HepG2 (cell line): ENCODE measurements around the gene HCFC1. TPM values are rescaled to one million over a fixed set of nuclear protein-coding genes. Genes with fewer than 3 reads are reported as not detected.

Experiments used
- ATAC-seq: fragments of 200-7000 bp; cut with Tn5 transposase; 3 replicates; pipeline ENCODE4 v1.9.1; 2020; ENCODE audit warnings: mild to moderate bottlenecking, moderate library complexity
- BruUV-seq: library from RNA; stranded (reverse); fragments of 400-500 nt; replicated peaks from 2 replicates; lab custom pipeline; 2021; lab: Mats Ljungman, UMichigan
- CTCF ChIA-PET: fragments of 300-600 bp; formaldehyde crosslinking; extraction: SDS; loops from one replicate; lab custom pipeline; 2021; ENCODE audit warnings: low total read pairs, inconsistent platforms, low intra/inter-chr PET ratio; lab: Yijun Ruan, JAX
- POLR2A ChIA-PET: fragments of 350-600 bp; sonication (Branson Sonifier 250); formaldehyde crosslinking; loops from one replicate; lab custom pipeline; 2020; ENCODE audit warnings: antibody characterized with exemption, inconsistent platforms; lab: Yijun Ruan, JAX
- DNase-seq: peaks from one replicate; pipeline ENCODE4 v3.0.0-alpha.2; 2015; ENCODE audit warnings: low spot score
- FAIRE-seq: peaks from 3 replicates; lab custom pipeline; 2011; peaks lifted over from hg19 to GRCh38; lab: Jason Lieb, UNC
- H2AFZ ChIP-seq: one replicate; pipeline ENCODE4 v1.6.1; 2011; ENCODE audit warnings: low read length, inconsistent platforms
- H3K27ac ChIP-seq: fragments of 300-600 bp; 3 replicates; pipeline ENCODE4 v1.8.0; 2011; ENCODE audit warnings: mixed run types, mild to moderate bottlenecking, mixed read lengths, low read length, inconsistent platforms; ENCODE audit not compliant: insufficient read depth; ENCODE audit errors: extremely low read length
- H3K27me3 ChIP-seq, 2 experiments: fragments of 200-600 bp in 1 of 2; 2 replicates in 1 of 2; 3 replicates in 1 of 2; pipeline versions ENCODE4 v1.6.0 to v1.8.0; 2011; ENCODE audit warnings: low read length in 2 of 2, mild to moderate bottlenecking in 2 of 2, moderate library complexity in 2 of 2, inconsistent platforms in 1 of 2; ENCODE audit not compliant: insufficient read depth in 2 of 2, control insufficient read depth in 1 of 2
- H3K36me3 ChIP-seq, 2 experiments: fragments of 200-600 bp in 1 of 2; replicated peaks in 1 of 2; 2 replicates in 1 of 2; 3 replicates in 1 of 2; pipeline versions ENCODE4 v1.5.1 to v1.8.0; 2011; ENCODE audit warnings: low read length in 2 of 2, inconsistent platforms in 1 of 2; ENCODE audit not compliant: insufficient read depth in 2 of 2, control insufficient read depth in 1 of 2
- H3K4me1 ChIP-seq: 2 replicates; pipeline ENCODE4 v1.5.1; 2012; ENCODE audit warnings: low read length, inconsistent platforms; ENCODE audit not compliant: insufficient read depth
- H3K4me2 ChIP-seq: 2 replicates; pipeline ENCODE4 v1.6.0; 2011; ENCODE audit warnings: low read depth, low read length, inconsistent platforms
- H3K4me3 ChIP-seq, 3 experiments: fragments of 200-600 bp in 1 of 3; sonication (generic), shearing (Covaris generic) in 1 of 3; replicated peaks in 1 of 3; 2 replicates each; pipeline ENCODE4 v1.5.1; 2011 to 2016; ENCODE audit warnings: low read length in 3 of 3, inconsistent platforms in 2 of 3, low read depth in 2 of 3, mild to moderate bottlenecking in 2 of 3, control low read depth in 1 of 3, mixed read lengths in 1 of 3; ENCODE audit not compliant: insufficient read depth in 1 of 3
- H3K79me2 ChIP-seq: one replicate; pipeline ENCODE4 v1.6.1; 2011; ENCODE audit warnings: low read length, inconsistent platforms; ENCODE audit not compliant: insufficient read depth
- H3K9ac ChIP-seq: 2 replicates; pipeline ENCODE4 v1.6.0; 2011; ENCODE audit warnings: mild to moderate bottlenecking, low read depth, low read length, inconsistent platforms; ENCODE audit not compliant: insufficient read depth
- H3K9me3 ChIP-seq: 2 replicates; pipeline ENCODE4 v1.5.1; 2012; ENCODE audit warnings: mild to moderate bottlenecking, low read length
- H4K20me1 ChIP-seq: 2 replicates; pipeline ENCODE4 v1.6.0; 2011; ENCODE audit warnings: inconsistent platforms, mild to moderate bottlenecking, low read length, moderate library complexity; ENCODE audit not compliant: insufficient read depth
- ARHGAP35 ChIP-seq: sonication (generic); formaldehyde crosslinking; IDR thresholded peaks from 2 replicates; pipeline ENCODE4 v1.9.0; 2022; ENCODE audit warnings: mild to moderate bottlenecking, inconsistent platforms, moderate library complexity, missing genetic modification reagents, borderline replicate concordance
- CEBPB ChIP-seq: IDR thresholded peaks from 2 replicates; pipeline ENCODE4 v1.6.1; 2011; ENCODE audit warnings: low read depth, low read length, improper control_type of control experiment, borderline replicate concordance
- HHEX ChIP-seq: IDR thresholded peaks from 2 replicates; pipeline ENCODE4 v1.6.1; 2016; ENCODE audit warnings: control low read depth
- KAT2B ChIP-seq: fragments of 150-350 bp; IDR thresholded peaks from 2 replicates; pipeline ENCODE4 v1.6.1; 2014; ENCODE audit warnings: low read depth, low read length, borderline replicate concordance
- PCBP1 ChIP-seq: fragments of 200-400 bp; formaldehyde crosslinking; IDR thresholded peaks from 2 replicates; pipeline ENCODE4 v1.6.1; 2017; ENCODE audit warnings: mild to moderate bottlenecking, low read depth, low read length, borderline replicate concordance
- POLR2AphosphoS5 ChIP-seq: IDR thresholded peaks from 2 replicates; pipeline ENCODE4 v1.6.1; 2012; ENCODE audit warnings: low read depth, low read length
- RAD21 ChIP-seq: fragments of 450-650 bp; formaldehyde crosslinking; IDR thresholded peaks from 2 replicates; pipeline ENCODE4 v1.5.0; 2020; ENCODE audit warnings: mild to moderate bottlenecking
- RARA ChIP-seq: IDR thresholded peaks from 2 replicates; pipeline ENCODE4 v1.6.1; 2016; ENCODE audit warnings: missing genetic modification reagents, missing compliant biosample characterization
- RBAK ChIP-seq: sonication (generic); formaldehyde crosslinking; IDR thresholded peaks from 2 replicates; pipeline ENCODE4 v1.5.1; 2020; ENCODE audit warnings: mild to moderate bottlenecking, missing genetic modification reagents
- SMC3 ChIP-seq: IDR thresholded peaks from 2 replicates; pipeline ENCODE4 v1.6.1; 2011; ENCODE audit warnings: low read length, improper control_type of control experiment
- SP140L ChIP-seq: sonication (generic); formaldehyde crosslinking; IDR thresholded peaks from 2 replicates; pipeline ENCODE4 v1.4.0; 2020; ENCODE audit warnings: missing genetic modification reagents, borderline replicate concordance
- SRSF4 ChIP-seq: fragments of 200-400 bp; formaldehyde crosslinking; IDR thresholded peaks from one replicate; pipeline ENCODE4 v1.6.1; 2018; ENCODE audit warnings: mild to moderate bottlenecking, low read depth, low read length, moderate library complexity; ENCODE audit not compliant: poor library complexity, severe bottlenecking
- U2AF2 ChIP-seq: fragments of 200-400 bp; formaldehyde crosslinking; IDR thresholded peaks from 2 replicates; pipeline ENCODE4 v1.6.1; 2017; ENCODE audit warnings: low read depth, mild to moderate bottlenecking, low read length
- ZFY ChIP-seq: sonication (generic); formaldehyde crosslinking; IDR thresholded peaks from 2 replicates; pipeline ENCODE4 v1.4.0; 2020; ENCODE audit warnings: missing genetic modification reagents
- ZMYM2 ChIP-seq: sonication (generic); formaldehyde crosslinking; IDR thresholded peaks from 2 replicates; pipeline ENCODE4 v1.8.0; 2022; ENCODE audit warnings: mild to moderate bottlenecking, missing genetic modification reagents
- ZNF619 ChIP-seq: sonication (generic); formaldehyde crosslinking; IDR thresholded peaks from 2 replicates; pipeline ENCODE4 v1.4.0; 2020; ENCODE audit warnings: mild to moderate bottlenecking, missing genetic modification reagents
- ZNF766 ChIP-seq: sonication (generic); formaldehyde crosslinking; IDR thresholded peaks from 2 replicates; pipeline ENCODE4 v1.5.0; 2020; ENCODE audit warnings: missing genetic modification reagents, borderline replicate concordance
- ZNF800 ChIP-seq: sonication (generic); formaldehyde crosslinking; IDR thresholded peaks from 2 replicates; pipeline ENCODE4 v1.4.0; 2020; ENCODE audit warnings: missing genetic modification reagents
- WGBS: methylation state at CpG from one replicate; pipeline ENCODE4 v1.1.6; 2017; ENCODE audit warnings: low lambda C conversion rate; 5-methylcytosine and 5-hydroxymethylcytosine counted together
- in situ Hi-C: cut with HindIII; loops from 2 replicates; pipeline ENCODE4 v1.10.0; 2017; ENCODE audit warnings: low pct_unique_long_range_greater_than_20kb; ENCODE audit not compliant: extremely low pct_ligation_motif_present
- intact Hi-C: fragments of 100-400 bp; cut with micrococcal nuclease; formaldehyde crosslinking; loops from one replicate; pipeline ENCODE4 v1.10.0; 2022; ENCODE audit not compliant: unreplicated experiment
- polyA plus RNA-seq, 8 experiments: library from polyadenylated mRNA; depleted of rRNA in 3 of 8; stranded (reverse) in 7 of 8; unstranded in 1 of 8; fragments of >200 nt; fragmentation: Illumina TruSeq in 4 of 8; extraction: Trizol in 4 of 8; gene quantifications; 2 replicates each; pipeline versions ENCODE4 v1.2.1 to v1.2.3, GENCODE V29; 2011 to 2016; ENCODE audit warnings: low read depth in 4 of 8, missing spikeins in 1 of 8, mixed read lengths in 1 of 8; ENCODE audit not compliant: insufficient read depth in 1 of 8
- total RNA-seq, 5 experiments: library from RNA; depleted of rRNA; stranded (reverse); fragments of >200 nt; fragmentation: Illumina TruSeq; extraction: Trizol; gene quantifications; 2 replicates each; pipeline ENCODE4 v1.2.3, GENCODE V29; 2016; ENCODE audit warnings: low read depth in 1 of 5
- TF ChIP-seq, protein P1 (sequence below): sonication (generic); formaldehyde crosslinking; IDR thresholded peaks from 2 replicates; pipeline ENCODE4 v1.8.0; 2022; ENCODE audit warnings: missing genetic modification reagents, mild to moderate bottlenecking, borderline replicate concordance

HCFC1 gene
- total and polyA plus RNA-seq, 2 of the 13 experiments (the other 11 are each of a cell fraction or from before 2014, with no cell fraction given), result 5.8 to 17.8 TPM

DNA sequence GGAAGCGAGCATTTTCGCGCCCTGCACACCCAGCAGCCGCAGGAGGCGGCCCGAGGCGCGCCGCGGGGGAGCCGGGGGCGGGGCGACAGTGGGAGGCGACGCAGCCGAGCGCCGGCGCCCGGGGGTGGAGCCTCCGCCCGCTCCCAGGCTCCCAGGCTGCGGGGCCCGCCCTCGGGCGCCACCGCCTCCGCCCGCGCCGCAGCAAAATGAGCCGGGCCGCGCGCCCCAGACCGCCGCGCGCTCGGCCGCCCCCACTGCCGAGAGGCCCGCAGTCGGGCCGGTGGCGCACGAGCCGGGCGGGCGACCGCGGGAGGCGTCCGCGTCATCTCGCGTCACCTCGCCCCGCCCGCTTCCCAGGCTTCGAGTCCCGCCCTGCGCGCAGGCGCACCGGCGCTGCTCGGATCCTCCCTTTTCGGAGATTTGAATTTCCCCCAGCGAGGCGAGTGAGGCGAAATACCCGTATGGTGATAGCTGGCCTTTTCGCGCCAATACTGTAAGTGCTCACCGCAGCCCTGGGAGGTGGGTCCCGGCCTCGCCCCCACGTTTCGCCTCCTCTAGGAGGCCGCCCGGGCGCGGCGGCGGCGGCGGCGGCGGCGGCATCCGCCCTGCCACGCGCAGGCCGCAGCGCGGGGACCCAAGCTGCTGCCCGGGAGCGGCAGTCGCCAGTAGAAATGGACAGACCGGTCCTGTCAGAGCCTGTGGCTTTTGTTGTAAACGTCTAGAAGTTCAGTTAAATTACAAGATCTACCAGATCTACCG is 929 bp upstream of the HCFC1 start, which contains the start of gene TMEM187:
TSS of gene TMEM187 (plus strand) at position 387 of the 759 bp plus-strand sequence. CDS start 9,309 bp downstream, outside the sequence.
- peaks cover 0 to 5% of the 10 kb centered on the region in 2 experiments; a peak in 2 of 5 replicates for H3K36me3 ChIP-seq
- H3K4me2 ChIP-seq, result peak within 1 kb of the TSS; percentile 80
- DNase-seq, result peak; percentile 84
- ChIA-PET CTCF (no interaction called here), POLR2A (interaction anchor here (1.4 to 6.3 kb wide), 3 partner anchors 37 to 45 kb away, joined by 4 to 54 read pairs (median 23); partner anchors contain the start of gene NAA10)
- in situ Hi-C loops, result loop anchor here (5.0 kb wide), 1 partner anchor 40 kb away; no protein-coding TSS in a partner anchor
- peak; percentile 76 for FAIRE-seq
- peaks cover 46% of the 10 kb centered on the region for H3K4me1 ChIP-seq
- peak within 1 kb of the TSS; percentile 85 to 90 (median 89) for H3K4me3 ChIP-seq
- H3K27ac ChIP-seq, result peak within 1 kb of the TSS; percentile 100
- peak within 1 kb of the TSS; percentile 100 for H3K9ac ChIP-seq
- H3K79me2 ChIP-seq, result peaks cover 41% of the 10 kb centered on the region
- no peaks in the 10 kb centered on the region; a peak in 1 of 5 replicates for H3K27me3 ChIP-seq
- H2AFZ ChIP-seq, result no peak within 1 kb of the TSS
- ATAC-seq, result peak; percentile 25
- no TSS peak for BruUV-seq
- peaks cover 21% of the 10 kb centered on the region for H4K20me1 ChIP-seq
- WGBS, result 3% methylated on average over 6 of the region's 103 CpGs
- intact Hi-C loops, result loop anchor here (2.0 kb wide), 1 partner anchor 40 kb away; no protein-coding TSS in a partner anchor
- no peaks in the 10 kb centered on the region for H3K9me3 ChIP-seq
- TF ChIP-seq ARHGAP35, result no peak
- TF ChIP-seq ZNF766 (CRISPR knock-in tag), result 0 out of 2 replicates have a peak, but pooled peaks have one; percentile 0
- TF ChIP-seq, protein P1, sequence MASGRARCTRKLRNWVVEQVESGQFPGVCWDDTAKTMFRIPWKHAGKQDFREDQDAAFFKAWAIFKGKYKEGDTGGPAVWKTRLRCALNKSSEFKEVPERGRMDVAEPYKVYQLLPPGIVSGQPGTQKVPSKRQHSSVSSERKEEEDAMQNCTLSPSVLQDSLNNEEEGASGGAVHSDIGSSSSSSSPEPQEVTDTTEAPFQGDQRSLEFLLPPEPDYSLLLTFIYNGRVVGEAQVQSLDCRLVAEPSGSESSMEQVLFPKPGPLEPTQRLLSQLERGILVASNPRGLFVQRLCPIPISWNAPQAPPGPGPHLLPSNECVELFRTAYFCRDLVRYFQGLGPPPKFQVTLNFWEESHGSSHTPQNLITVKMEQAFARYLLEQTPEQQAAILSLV (CRISPR knock-in tag), result no peak
- no peak for TF ChIP-seq RARA (CRISPR knock-in tag)
- no peak for TF ChIP-seq RBAK
- TF ChIP-seq RAD21, result no peak
- TF ChIP-seq SP140L (CRISPR knock-in tag), result no peak
- no peak for TF ChIP-seq HHEX (CRISPR knock-in tag)
- TF ChIP-seq ZFY (CRISPR knock-in tag), result no peak; the same call in none of the 2 replicates
- TF ChIP-seq U2AF2, result no peak
- no peak for TF ChIP-seq SRSF4
- no peak for TF ChIP-seq ZNF800 (CRISPR knock-in tag)
- no peak for TF ChIP-seq PCBP1
- TF ChIP-seq ZMYM2 (CRISPR knock-in tag), result no peak
- no peak for TF ChIP-seq ZNF619
- no peak; the same call in 1 of the 2 replicates for TF ChIP-seq POLR2AphosphoS5
- no peak for TF ChIP-seq CEBPB
- no peak for TF ChIP-seq SMC3
- no peak for TF ChIP-seq KAT2B
